SHP77 (cell line): ENCODE data around the gene KCNE3.
A peak's percentile ranks its signal among the peaks of the same experiment; 100 is the strongest.
"Not testable (repeated sequence)": the region's sequence is repeated elsewhere in the genome, so short reads cannot be mapped to it uniquely, and the experiment has no call there.

Source experiments
- DNase-seq, 2 experiments: peaks; one replicate each; lab custom pipeline; 2025; lab: John Stamatoyannopoulos, UW

KCNE3 gene

GRCh38 chr11:74443071-74443864, 24.1 kb downstream of the KCNE3 start:
- peak; percentile 89 to 94 for DNase-seq

DNA sequence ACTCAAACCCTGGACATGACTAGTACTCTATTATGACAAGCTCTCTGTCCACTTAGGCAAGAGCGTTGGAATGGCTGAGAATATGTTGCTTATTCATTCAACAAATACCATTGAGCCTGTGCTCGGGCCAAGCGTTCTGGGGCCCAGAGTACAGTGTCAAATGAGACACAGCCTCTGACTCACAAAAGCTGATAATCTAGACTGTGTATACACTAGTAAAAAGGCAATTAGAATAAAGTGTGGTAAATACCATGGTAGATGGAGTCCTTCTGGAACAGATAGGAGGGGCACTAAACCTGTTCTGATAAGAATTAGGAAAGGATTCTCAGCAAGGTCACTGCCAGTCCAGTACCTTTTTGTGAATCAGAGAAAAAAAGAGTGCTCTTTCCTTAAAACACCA, 24.7 kb downstream of the KCNE3 start:
- no peak for DNase-seq

- DNase-seq, result no peak
These were observed 28.7 kb downstream of the KCNE3 start for GRCh38 chr11:74438681-74439080.

DNA sequence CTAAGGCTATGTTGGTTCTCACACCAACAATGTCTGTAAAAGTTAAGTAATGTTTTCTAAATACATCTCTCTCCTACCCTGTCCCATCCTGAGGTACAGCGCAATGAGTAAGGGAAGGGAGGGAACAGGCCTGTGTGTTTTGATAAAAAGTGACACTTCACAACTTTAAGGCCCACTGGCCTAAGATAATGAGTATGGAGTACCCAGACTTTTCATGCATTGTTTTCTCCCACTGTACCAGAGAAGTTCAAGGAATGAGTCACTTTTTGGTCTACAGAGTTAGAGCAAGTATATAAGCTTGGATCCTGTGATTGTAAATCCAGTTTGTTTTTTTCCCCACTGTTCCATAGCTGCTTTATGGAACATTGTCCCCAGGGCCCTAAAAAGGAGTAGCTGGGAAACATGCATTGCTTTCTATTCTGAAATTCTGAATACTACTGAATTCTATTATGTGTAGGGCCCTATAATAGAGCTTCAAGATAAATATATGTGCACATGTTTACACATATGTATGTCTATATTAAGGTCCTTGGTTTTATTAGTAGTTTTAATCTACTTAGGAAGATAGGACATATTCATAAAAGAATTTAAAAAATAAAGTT, 29.8 kb downstream of the KCNE3 start:
- DNase-seq, result no peak

DNA sequence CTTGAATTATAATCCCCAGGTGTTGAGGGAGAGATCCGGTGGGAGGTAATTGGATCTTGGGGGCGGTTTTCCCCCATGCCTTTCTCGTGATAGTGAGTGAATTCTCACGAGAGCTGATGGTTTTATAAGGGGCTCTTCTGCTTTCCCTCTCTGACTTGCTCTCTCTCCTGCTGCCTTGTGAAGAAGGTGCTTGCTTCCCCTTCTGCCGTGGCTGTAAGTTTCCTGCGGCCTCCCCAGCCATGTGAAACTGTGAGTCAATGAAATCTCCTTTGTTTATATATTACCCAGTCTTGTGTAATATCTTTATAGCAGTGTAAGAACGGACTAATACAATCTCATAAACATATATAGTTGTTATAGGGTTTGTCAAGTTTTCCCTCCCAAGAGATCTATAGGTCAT, 32.8 kb downstream of the KCNE3 start:
- DNase-seq, result no peak

DNA sequence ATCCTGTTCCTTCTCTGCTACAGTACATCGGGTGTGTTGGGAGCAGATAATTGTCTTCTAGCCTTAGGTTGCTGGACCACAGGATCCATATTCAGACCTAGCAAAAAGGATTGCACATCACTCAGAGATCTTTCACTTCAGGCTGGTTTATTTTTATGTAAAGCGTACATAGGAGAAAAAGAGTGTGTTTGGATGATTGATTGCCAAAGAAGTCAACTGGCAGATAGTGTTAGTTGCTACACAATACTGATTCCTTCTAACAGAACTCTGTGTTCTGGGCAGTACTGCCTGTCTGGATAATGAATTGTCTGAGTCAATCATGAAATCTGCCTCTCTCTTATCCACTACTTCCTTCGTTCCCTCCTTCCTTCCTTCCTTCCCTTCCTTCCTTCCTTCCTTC, 38.1 kb downstream of the KCNE3 start:
- no peak for DNase-seq

DNA sequence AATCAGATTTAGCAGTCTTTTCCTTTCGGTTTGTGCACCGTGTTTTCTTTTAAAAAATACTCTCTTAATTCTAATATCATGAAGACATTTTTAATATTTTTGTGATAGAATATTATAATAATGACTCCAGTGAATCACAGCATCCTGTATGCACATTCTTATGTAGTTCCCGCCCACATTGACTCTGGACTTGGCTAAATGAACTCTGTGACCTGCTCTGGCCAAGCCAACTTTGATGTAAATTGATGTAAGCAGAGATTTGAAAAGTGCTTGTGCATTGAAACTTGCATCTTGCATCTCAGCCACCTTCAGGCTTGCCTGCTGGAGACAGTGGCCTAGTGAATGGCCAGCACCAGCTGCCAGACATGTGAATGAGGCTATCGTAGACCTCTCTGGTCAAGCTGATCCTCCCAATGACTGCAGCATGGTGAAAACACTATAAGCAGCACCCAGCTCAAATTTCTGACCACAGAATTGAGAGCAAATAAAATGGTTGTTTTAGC, 39.9 kb downstream of the KCNE3 start:
- no peak for DNase-seq

DNA sequence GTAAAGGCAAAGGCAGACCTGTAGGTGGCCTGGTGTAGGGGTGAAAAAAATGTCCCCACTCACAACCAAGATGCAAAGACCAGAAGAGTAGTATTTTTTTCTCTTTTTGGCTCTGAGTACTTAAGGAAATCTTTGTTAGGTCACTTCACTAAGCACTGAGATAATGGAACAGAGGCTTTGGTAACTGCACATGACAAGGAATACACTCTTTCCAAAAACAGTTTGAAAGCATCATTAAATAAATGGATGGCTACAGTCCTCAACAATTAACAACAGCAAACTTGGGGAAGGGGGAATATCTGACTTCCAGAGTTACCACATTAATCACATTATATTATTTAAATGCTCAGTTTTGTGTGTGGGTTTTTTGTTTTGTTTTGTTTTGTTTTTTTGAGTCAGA, 42.2 kb downstream of the KCNE3 start:
- DNase-seq, result no peak

- DNase-seq, result peak; percentile 73 to 76
These were observed 48.8 kb downstream of the KCNE3 start for GRCh38 chr11:74418509-74418895.

- DNase-seq, result peak in 1 of 2 experiments; percentile 38
These were observed 49.4 kb downstream of the KCNE3 start for GRCh38 chr11:74417860-74418508.

GRCh38 chr11:74417379-74417804, 50.0 kb downstream of the KCNE3 start:
- peak in 1 of 2 experiments; percentile 9 for DNase-seq

DNA sequence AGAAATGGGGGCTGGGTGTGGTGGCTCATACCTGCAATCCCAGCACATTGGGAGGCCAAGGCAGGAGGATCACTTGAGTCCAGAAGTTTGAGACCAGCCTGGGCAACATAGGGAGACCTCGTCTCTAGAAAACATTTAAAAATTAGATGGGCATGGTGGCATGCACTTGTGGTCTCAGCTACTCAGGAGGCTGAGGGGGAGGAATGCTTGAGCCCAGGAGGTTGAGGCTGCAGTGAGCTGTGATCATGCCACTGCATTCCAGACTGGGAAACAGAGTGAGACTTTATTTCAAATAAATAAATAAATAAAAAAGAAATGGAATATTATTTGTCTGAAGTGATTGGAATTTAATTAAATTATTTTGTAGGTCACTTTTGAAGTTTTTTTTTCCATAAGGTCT, 50.4 kb downstream of the KCNE3 start:
- DNase-seq, result not testable (repeated sequence)

DNA sequence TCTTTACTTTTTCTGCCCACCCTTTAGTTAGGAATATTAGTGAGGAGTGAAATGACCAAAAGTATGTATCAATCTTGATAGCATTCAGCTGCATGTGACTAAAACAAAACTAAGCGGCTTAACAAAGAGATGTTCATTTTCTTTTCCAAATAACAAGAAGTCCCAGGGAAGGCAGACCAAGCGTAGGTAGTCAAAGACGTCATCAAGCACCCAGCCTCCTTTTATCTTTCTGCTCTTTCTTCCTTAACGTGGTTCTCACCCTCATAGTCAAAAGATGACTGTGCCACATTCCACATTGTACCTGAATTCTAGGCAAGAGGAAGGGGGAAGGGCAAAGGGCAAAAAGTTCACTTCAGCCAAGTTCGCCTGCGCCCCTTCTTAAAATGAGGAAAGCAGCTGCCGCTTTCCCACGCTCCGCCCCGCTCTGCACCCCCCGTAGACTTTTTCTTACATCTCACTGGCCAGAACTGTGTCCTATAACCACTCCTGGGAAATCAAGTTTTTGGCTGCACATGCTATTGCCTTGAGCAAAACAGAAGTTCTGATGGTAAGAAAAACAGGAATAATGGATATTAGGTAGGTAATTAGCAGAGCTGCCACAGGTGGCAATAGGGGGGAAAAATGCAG, 54.5 kb downstream of the KCNE3 start:
- no peak for DNase-seq

- no peak for DNase-seq
These were observed 55.0 kb downstream of the KCNE3 start for GRCh38 chr11:74412321-74412720.

DNA sequence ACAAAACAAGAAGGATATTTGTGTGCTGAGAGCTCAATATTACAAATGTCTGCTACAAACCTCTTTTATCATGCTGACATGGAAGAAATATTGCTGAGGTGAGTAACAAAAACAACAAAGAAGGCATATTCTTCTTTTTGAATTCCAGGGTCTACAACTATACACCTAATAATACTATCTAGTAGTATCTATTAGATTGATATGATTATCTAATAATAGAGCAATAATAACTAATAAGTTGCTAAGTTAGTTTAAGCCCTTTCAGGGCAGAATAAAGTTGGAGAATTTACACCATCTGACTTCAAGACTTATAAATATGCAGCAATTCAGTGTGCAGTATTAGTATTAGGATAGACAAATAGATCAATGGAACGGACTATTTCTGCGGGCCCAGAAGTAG, 57.7 kb downstream of the KCNE3 start:
- no peak for DNase-seq
